Measurements from ENCODE around the gene RBM20.

Gene RBM20

GRCh38 chr10:110631934-110632333, 12.2 kb upstream of the RBM20 start:
- Histone ChIP-seq H2AFZ (ENCODE audit: low read length) (no peak overlapping the region), H3K9ac (ENCODE audit: low read length) (no peak overlapping the region), H3F3A (ENCODE audit: insufficient read depth, low read length) (no peaks in the 10 kb centered on the region), H3K27me3 (replicated peaks; ENCODE audit: insufficient read depth, low read length) (no peaks in the 10 kb centered on the region), H3K4me3 (ENCODE audit: low read length) (no peak overlapping the region), H3K4me1 (ENCODE audit: low read length) (no peaks in the 10 kb centered on the region), H3K4me2 (ENCODE audit: low read depth, low read length) (no peak overlapping the region), H3K79me2 (ENCODE audit: low read length) (no peaks in the 10 kb centered on the region), H4K20me1 (ENCODE audit: insufficient read depth, low read length) (no peaks in the 10 kb centered on the region), H3K9me2 (replicated peaks; ENCODE audit: insufficient read depth, low read length) (no peaks in the 10 kb centered on the region), H3K27ac (ENCODE audit: low read length) (no peak overlapping the region), H3K9me3 (replicated peaks; ENCODE audit: insufficient read depth, low read length) (no peaks in the 10 kb centered on the region), H3K36me3 (replicated peaks; ENCODE audit: insufficient read depth, low read length) (no peaks in the 10 kb centered on the region)
- no peak for DNase-seq
- TF ChIP-seq EZH2phosphoT487 (IDR thresholded peaks at IDR 0.05; ENCODE audit: low read length) (no peak), EZH2 (optimal IDR thresholded peaks at IDR 0.05; ENCODE audit: low read depth, low read length) (no peak)
- TF ChIP-seq, protein P1, sequence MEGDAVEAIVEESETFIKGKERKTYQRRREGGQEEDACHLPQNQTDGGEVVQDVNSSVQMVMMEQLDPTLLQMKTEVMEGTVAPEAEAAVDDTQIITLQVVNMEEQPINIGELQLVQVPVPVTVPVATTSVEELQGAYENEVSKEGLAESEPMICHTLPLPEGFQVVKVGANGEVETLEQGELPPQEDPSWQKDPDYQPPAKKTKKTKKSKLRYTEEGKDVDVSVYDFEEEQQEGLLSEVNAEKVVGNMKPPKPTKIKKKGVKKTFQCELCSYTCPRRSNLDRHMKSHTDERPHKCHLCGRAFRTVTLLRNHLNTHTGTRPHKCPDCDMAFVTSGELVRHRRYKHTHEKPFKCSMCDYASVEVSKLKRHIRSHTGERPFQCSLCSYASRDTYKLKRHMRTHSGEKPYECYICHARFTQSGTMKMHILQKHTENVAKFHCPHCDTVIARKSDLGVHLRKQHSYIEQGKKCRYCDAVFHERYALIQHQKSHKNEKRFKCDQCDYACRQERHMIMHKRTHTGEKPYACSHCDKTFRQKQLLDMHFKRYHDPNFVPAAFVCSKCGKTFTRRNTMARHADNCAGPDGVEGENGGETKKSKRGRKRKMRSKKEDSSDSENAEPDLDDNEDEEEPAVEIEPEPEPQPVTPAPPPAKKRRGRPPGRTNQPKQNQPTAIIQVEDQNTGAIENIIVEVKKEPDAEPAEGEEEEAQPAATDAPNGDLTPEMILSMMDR (IDR thresholded peaks at IDR 0.05; ENCODE audit: low read length): no peak

- Histone ChIP-seq H2AFZ (ENCODE audit: low read length) (no peak overlapping the region), H3K79me2 (ENCODE audit: low read length) (no peaks in the 10 kb centered on the region), H3K27ac (ENCODE audit: low read length) (no peak overlapping the region), H3K27me3 (replicated peaks; ENCODE audit: insufficient read depth, low read length) (no peaks in the 10 kb centered on the region), H4K20me1 (ENCODE audit: insufficient read depth, low read length) (no peaks in the 10 kb centered on the region), H3K4me2 (ENCODE audit: low read depth, low read length) (no peak overlapping the region), H3K4me3 (ENCODE audit: low read length) (no peak overlapping the region), H3K9ac (ENCODE audit: low read length) (no peak overlapping the region), H3K36me3 (replicated peaks; ENCODE audit: insufficient read depth, low read length) (no peaks in the 10 kb centered on the region), H3K9me3 (replicated peaks; ENCODE audit: insufficient read depth, low read length) (no peaks in the 10 kb centered on the region), H3K9me2 (replicated peaks; ENCODE audit: insufficient read depth, low read length) (no peaks in the 10 kb centered on the region), H3F3A (ENCODE audit: insufficient read depth, low read length) (no peaks in the 10 kb centered on the region), H3K4me1 (ENCODE audit: low read length) (no peaks in the 10 kb centered on the region)
- TF ChIP-seq EZH2phosphoT487 (IDR thresholded peaks at IDR 0.05; ENCODE audit: low read length) (no peak), EZH2 (optimal IDR thresholded peaks at IDR 0.05; ENCODE audit: low read depth, low read length) (no peak)
- TF ChIP-seq, protein P1 (IDR thresholded peaks at IDR 0.05; ENCODE audit: low read length): no peak
- DNase-seq: no peak
Observed at GRCh38 chr10:110632591-110633215, 11.4 kb upstream of the RBM20 start.

- H4K20me1 ChIP-seq (ENCODE audit: insufficient read depth, low read length): no peaks in the 10 kb centered on the region
- H3K9me3 ChIP-seq (replicated peaks; ENCODE audit: insufficient read depth, low read length): no peaks in the 10 kb centered on the region
- H3K4me2 ChIP-seq (ENCODE audit: low read depth, low read length): no peak overlapping the region
- H3K9ac ChIP-seq (ENCODE audit: low read length): no peak overlapping the region
- H3K27me3 ChIP-seq (replicated peaks; ENCODE audit: insufficient read depth, low read length): no peaks in the 10 kb centered on the region
- no peak overlapping the region for H2AFZ ChIP-seq (ENCODE audit: low read length)
- no peaks in the 10 kb centered on the region for H3K36me3 ChIP-seq (replicated peaks; ENCODE audit: insufficient read depth, low read length)
- H3F3A ChIP-seq (ENCODE audit: insufficient read depth, low read length): no peaks in the 10 kb centered on the region
- no peaks in the 10 kb centered on the region for H3K9me2 ChIP-seq (replicated peaks; ENCODE audit: insufficient read depth, low read length)
- no peak for DNase-seq
- no peaks in the 10 kb centered on the region for H3K79me2 ChIP-seq (ENCODE audit: low read length)
- TF ChIP-seq EZH2 (optimal IDR thresholded peaks at IDR 0.05; ENCODE audit: low read depth, low read length) (no peak), EZH2phosphoT487 (IDR thresholded peaks at IDR 0.05; ENCODE audit: low read length) (no peak)
- TF ChIP-seq, protein P1 (IDR thresholded peaks at IDR 0.05; ENCODE audit: low read length): no peak
- no peaks in the 10 kb centered on the region for H3K4me1 ChIP-seq (ENCODE audit: low read length)
- H3K4me3 ChIP-seq (ENCODE audit: low read length): no peak overlapping the region
- no peak overlapping the region for H3K27ac ChIP-seq (ENCODE audit: low read length)
Observed at GRCh38 chr10:110634527-110635209, 9.5 kb upstream of the RBM20 start.

All from MM.1S (cell line).